ENCODE data around the gene TSACC. TPM values are rescaled to one million over a fixed set of nuclear protein-coding genes. Genes with fewer than 3 reads are reported as not detected.

TSACC gene
- total RNA-seq, 1 donor from 2014 or later: not detected

GRCh38 chr1:156388174-156389137 lies 50.1 kb downstream of the TSACC start:
- no peak for DNase-seq (ENCODE audit: low spot score)
- intact Hi-C loops (cut with DNase I): no loop called here

GRCh38 chr1:156389311-156389710 lies 51.0 kb downstream of the TSACC start:
- intact Hi-C loops (cut with DNase I): no loop called here

GRCh38 chr1:156390469-156391365 lies 52.4 kb downstream of the TSACC start:
- intact Hi-C loops (cut with DNase I): no loop called here

More at GRCh38 chr1:156389311-156389710, 51.0 kb downstream of the TSACC start:
- DNase-seq (ENCODE audit: low spot score): no peak

GRCh38 chr1:156391366-156391677 lies 53.0 kb downstream of the TSACC start:
- intact Hi-C loops (cut with DNase I): no loop called here
- DNase-seq (ENCODE audit: low spot score): no peak

More at GRCh38 chr1:156390469-156391365, 52.4 kb downstream of the TSACC start:
- DNase-seq (ENCODE audit: low spot score): no peak

- DNase-seq (ENCODE audit: low spot score): no peak
- intact Hi-C loops (cut with DNase I): no loop called here
Measured at GRCh38 chr1:156391701-156392100, 53.4 kb downstream of the TSACC start.

GRCh38 chr1:156392452-156392853 lies 54.1 kb downstream of the TSACC start:
- intact Hi-C loops (cut with DNase I): no loop called here
- no peak for DNase-seq (ENCODE audit: low spot score)

GRCh38 chr1:156393095-156393494 lies 54.8 kb downstream of the TSACC start:
- no peak for DNase-seq (ENCODE audit: low spot score)
- intact Hi-C loops (cut with DNase I): no loop called here

GRCh38 chr1:156394082-156394481 lies 55.8 kb downstream of the TSACC start:
- no peak for DNase-seq (ENCODE audit: low spot score)
- intact Hi-C loops (cut with DNase I): no loop called here

GRCh38 chr1:156394835-156395461 lies 56.6 kb downstream of the TSACC start:
- intact Hi-C loops (cut with DNase I): no loop called here
- DNase-seq (ENCODE audit: low spot score): no peak

Other genes starting within 250 kb of the TSACC start
- gene LMNA, start 223.8 kb upstream of the TSACC start, total RNA-seq: 298 TPM
- gene SEMA4A, start 184.9 kb upstream of the TSACC start, total RNA-seq: 2.7 TPM
- gene SLC25A44, start 144.4 kb upstream of the TSACC start, total RNA-seq: 15.4 TPM
- 54.3 TPM for gene PMF1, start 125.5 kb upstream of the TSACC start, total RNA-seq
- 0.78 TPM for gene BGLAP, start 96.3 kb upstream of the TSACC start, total RNA-seq
- 2.6 TPM for gene PAQR6, start 90.5 kb upstream of the TSACC start, total RNA-seq
- gene SMG5, start 55.7 kb upstream of the TSACC start, total RNA-seq: 112 TPM
- 2.2 TPM for gene TMEM79, start 54.2 kb upstream of the TSACC start, total RNA-seq
- gene GLMP, start 42.8 kb upstream of the TSACC start, total RNA-seq: 15.2 TPM
- gene VHLL, start 39.2 kb upstream of the TSACC start, total RNA-seq: not detected
- gene CCT3, start 234 bp upstream of the TSACC start, total RNA-seq: 127 TPM
- gene RHBG, start 30.7 kb downstream of the TSACC start, total RNA-seq: not detected
- 93.1 TPM for gene MEF2D, start 162.2 kb downstream of the TSACC start, total RNA-seq
- gene IQGAP3, start 234.0 kb downstream of the TSACC start, total RNA-seq: 0.16 TPM
- gene TTC24, start 241.2 kb downstream of the TSACC start, total RNA-seq: not detected